ENCODE results near the gene STXBP3.

The STXBP3 gene

GRCh38 chr1:108734171-108734865 lies 12.2 kb upstream of the STXBP3 start:
- TF ChIP-seq, protein P1, sequence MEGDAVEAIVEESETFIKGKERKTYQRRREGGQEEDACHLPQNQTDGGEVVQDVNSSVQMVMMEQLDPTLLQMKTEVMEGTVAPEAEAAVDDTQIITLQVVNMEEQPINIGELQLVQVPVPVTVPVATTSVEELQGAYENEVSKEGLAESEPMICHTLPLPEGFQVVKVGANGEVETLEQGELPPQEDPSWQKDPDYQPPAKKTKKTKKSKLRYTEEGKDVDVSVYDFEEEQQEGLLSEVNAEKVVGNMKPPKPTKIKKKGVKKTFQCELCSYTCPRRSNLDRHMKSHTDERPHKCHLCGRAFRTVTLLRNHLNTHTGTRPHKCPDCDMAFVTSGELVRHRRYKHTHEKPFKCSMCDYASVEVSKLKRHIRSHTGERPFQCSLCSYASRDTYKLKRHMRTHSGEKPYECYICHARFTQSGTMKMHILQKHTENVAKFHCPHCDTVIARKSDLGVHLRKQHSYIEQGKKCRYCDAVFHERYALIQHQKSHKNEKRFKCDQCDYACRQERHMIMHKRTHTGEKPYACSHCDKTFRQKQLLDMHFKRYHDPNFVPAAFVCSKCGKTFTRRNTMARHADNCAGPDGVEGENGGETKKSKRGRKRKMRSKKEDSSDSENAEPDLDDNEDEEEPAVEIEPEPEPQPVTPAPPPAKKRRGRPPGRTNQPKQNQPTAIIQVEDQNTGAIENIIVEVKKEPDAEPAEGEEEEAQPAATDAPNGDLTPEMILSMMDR (IDR thresholded peaks at IDR 0.05; ENCODE audit: low read depth, low read length, missing control alignments) = no peak
- DNase-seq (ENCODE audit: low read depth) = no peak
- no peak overlapping the region for H3K4me3 ChIP-seq (ENCODE audit: low read depth, low read length)

DNA sequence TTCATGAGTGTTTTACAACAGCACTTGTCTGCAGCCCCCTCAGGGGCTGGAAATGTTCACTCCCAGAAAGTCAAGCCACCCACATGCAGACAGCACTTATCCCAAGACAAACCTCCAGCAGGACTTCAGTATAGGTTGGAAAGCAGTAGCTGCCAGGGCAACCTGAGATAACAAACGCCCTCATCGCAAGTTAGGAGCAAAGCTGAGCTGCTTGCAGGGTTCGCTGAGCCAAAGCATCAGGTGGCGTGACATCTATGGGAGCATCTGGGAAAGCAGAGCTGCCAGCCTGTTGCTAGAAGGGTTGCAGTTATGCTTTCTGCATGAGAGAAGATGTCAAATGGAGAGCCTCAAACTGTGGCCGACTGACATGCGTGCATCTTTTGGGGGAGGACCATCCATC lies 4.2 kb upstream of the STXBP3 start:
- DNase-seq (ENCODE audit: low read depth) = no peak
- no peak overlapping the region for H3K4me3 ChIP-seq (ENCODE audit: low read depth, low read length)
- TF ChIP-seq, protein P1 (IDR thresholded peaks at IDR 0.05; ENCODE audit: low read depth, low read length, missing control alignments) = no peak

GRCh38 chr1:108745980-108746381 lies 493 bp upstream of the STXBP3 start:
- TF ChIP-seq, protein P1 (IDR thresholded peaks at IDR 0.05; ENCODE audit: low read depth, low read length, missing control alignments) = no peak
- no peak overlapping the region for H3K4me3 ChIP-seq (ENCODE audit: low read depth, low read length)
- no peak for DNase-seq (ENCODE audit: low read depth)

DNA sequence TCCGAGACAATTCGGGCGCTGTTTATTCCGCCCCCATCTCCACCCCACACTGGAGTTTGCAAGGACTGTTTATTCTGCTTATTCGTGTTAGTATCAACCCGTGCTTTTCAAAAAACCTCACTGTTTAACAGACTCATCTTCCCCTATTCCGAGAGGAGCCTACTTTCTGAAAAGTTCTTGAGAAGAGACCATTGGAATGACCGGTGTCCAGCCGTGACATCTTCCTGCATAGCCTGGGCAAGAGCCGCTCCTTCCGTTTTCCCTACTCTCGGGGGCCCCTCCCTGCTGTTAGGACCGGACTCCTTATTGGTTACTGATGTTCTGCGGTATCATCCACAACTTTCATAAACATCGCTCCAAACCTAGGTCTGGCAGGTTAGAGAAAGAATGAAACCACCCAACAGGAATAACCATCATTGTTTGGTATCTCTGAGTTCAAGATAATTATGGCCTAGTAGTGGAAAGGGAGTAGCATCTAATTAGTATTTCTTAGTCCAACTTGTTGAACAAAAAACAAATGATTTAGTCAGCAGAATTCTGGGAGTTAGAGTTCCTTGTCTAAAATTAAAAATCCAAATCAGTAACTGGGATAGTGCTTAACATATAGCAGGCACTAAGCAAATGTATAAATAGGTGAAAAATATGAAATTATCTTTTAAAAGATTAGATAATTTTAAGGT lies 837 bp downstream of the STXBP3 start:
- DNase-seq (ENCODE audit: low read depth) = peak; percentile 25
- TF ChIP-seq, protein P1 (IDR thresholded peaks at IDR 0.05; ENCODE audit: low read depth, low read length, missing control alignments) = no peak
- H3K4me3 ChIP-seq (ENCODE audit: low read depth, low read length) = peak overlapping the region; percentile 69

DNA sequence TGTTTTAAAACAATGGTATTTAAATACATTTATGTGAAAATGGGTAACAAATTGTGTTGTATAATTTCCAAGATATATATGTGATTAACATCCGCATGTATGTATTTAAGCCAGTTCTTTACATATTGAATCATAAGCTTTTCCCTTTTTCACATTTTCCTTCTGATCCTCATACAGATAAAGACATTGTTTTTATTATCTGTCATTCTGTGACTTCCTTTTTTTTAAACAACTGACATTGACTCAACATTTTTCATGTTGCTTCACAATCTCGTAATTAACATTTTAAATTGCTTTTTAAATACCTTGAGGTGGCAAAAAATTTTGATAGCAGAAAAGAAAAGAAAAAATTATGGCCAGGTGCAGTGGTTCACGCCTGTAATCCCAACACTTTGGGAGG lies 1.4 kb downstream of the STXBP3 start:
- DNase-seq (ENCODE audit: low read depth) = no peak
- TF ChIP-seq, protein P1 (IDR thresholded peaks at IDR 0.05; ENCODE audit: low read depth, low read length, missing control alignments) = no peak
- no peak overlapping the region for H3K4me3 ChIP-seq (ENCODE audit: low read depth, low read length)

DNA sequence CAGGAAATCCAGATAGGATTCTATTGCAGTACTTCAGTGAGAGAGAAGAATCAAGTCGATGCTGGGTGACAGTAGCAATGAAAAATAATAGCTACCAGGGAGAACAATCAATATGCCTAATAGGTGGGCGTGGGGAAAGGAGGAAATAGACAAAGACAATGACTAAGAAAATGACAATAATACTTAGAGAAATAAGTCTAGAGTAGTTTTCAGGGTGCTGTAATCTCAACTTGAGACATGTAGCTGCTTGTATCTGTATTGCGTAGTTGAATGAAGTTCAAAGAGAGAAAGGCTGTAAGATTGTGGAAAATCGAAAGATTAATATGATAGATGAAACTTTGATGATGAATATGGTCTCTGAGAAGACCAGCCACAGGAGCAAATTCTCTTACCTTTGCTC lies 2.6 kb downstream of the STXBP3 start:
- no peak for DNase-seq (ENCODE audit: low read depth)
- TF ChIP-seq, protein P1 (IDR thresholded peaks at IDR 0.05; ENCODE audit: low read depth, low read length, missing control alignments) = no peak

More for the DNA sequence above, 2.6 kb downstream of the STXBP3 start:
- H3K4me3 ChIP-seq (ENCODE audit: low read depth, low read length) = no peak overlapping the region
